Measurements from ENCODE around the gene MED19.

The MED19 gene

DNA sequence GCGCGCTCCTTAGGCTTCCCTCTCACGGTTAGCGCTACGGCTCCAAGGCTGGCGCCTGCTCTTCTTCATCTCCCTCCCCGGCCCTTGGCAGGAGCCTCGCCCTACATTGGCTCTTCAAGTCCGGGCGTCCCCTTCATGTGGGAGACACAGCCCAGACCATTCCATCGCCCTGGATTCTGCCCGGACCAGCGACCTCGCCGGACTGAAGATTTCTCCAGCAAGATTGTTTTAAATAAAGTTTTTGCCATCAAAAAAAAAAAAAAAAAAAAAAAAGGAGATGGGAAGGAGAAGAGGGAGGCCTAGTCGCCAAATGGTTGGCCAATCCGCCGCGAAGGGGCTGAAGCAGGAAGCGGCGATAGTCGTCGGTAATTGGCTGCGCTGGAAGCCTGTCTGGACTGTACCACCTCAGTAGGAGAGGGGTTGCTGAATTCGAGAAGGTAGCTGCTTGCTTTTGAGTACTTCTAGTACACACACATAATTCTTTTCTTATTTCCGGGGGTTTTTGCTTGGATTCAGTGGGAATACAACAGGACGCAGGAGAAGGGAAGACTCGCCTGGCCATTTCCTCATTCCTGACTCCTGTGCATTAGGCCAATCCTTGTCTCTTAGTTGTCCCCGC is 44.8 kb downstream of the MED19 start:
- TF ChIP-seq, protein P1, sequence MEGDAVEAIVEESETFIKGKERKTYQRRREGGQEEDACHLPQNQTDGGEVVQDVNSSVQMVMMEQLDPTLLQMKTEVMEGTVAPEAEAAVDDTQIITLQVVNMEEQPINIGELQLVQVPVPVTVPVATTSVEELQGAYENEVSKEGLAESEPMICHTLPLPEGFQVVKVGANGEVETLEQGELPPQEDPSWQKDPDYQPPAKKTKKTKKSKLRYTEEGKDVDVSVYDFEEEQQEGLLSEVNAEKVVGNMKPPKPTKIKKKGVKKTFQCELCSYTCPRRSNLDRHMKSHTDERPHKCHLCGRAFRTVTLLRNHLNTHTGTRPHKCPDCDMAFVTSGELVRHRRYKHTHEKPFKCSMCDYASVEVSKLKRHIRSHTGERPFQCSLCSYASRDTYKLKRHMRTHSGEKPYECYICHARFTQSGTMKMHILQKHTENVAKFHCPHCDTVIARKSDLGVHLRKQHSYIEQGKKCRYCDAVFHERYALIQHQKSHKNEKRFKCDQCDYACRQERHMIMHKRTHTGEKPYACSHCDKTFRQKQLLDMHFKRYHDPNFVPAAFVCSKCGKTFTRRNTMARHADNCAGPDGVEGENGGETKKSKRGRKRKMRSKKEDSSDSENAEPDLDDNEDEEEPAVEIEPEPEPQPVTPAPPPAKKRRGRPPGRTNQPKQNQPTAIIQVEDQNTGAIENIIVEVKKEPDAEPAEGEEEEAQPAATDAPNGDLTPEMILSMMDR (IDR thresholded peaks at IDR 0.05), result no peak
- Histone ChIP-seq H3K9me3 (no peaks in the 10 kb centered on the region), H3K4me3 (ENCODE audit: low read depth in 1 of 2, low read length in 1 of 2) (peak overlapping the region; percentile 67 to 99), H3K4me1 (ENCODE audit: control insufficient read depth in 1 of 2, insufficient read depth in 1 of 2, low read depth in 1 of 2, low read length in 1 of 2) (peaks cover 26 to 35% of the 10 kb centered on the region in 2 experiments), H3K27me3 (no peaks in the 10 kb centered on the region), H3K27ac (peak overlapping the region; percentile 99), H3K36me3 (peaks cover 9% of the 10 kb centered on the region)

DNA sequence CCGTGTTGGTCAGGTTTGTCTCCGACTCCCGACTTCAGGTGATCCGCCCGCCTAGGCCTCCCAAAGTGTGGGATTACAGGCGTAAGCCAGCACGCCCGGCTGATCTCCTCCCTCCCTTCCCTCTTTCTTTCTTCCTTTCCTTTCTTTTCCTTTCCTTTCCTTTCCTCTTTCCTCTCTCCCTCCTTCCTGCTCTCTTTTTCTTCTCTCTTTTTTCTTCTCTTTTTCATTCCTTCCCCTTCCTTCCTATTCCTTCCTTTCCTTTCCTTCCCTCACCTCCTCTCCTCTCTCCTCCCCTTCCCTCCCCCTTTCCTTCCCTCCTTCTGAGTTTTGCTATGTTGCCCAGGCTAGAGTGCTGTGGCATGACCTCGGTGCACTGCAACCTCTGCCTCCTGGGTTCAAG is 48.0 kb downstream of the MED19 start:
- Histone ChIP-seq H3K4me1 (ENCODE audit: control insufficient read depth in 1 of 2, insufficient read depth in 1 of 2, low read depth in 1 of 2, low read length in 1 of 2) (peaks cover 18 to 21% of the 10 kb centered on the region in 2 experiments), H3K27ac (no peak overlapping the region), H3K36me3 (peaks cover 36% of the 10 kb centered on the region), H3K9me3 (no peaks in the 10 kb centered on the region), H3K4me3 (ENCODE audit: low read depth in 1 of 2, low read length in 1 of 2) (no peak overlapping the region), H3K27me3 (no peaks in the 10 kb centered on the region)
- TF ChIP-seq, protein P1 (IDR thresholded peaks at IDR 0.05), result no peak

DNA sequence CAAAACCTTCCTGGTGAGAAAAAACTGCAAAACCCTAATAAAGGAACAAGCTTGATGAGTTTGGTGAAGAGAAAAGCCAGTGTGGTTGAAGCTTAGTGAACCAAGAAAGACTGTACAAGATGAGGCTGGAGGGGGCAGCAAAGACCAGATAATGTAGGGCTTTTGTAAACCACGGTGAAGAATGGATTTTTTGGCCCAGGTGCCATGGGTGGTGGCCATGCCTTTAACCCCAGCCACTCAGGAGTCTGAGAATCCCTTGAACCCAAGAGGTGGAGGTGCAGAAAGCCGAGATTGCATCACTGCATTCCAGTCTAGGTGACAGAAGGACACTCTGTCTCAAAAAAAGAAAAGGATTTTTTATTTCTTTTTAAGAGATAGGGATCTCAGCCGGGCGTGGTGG is 49.1 kb downstream of the MED19 start:
- TF ChIP-seq, protein P1 (IDR thresholded peaks at IDR 0.05), result no peak
- no peaks in the 10 kb centered on the region for H3K27me3 ChIP-seq
- H3K9me3 ChIP-seq, result no peaks in the 10 kb centered on the region
- no peak overlapping the region for H3K27ac ChIP-seq
- H3K36me3 ChIP-seq, result peaks cover 36% of the 10 kb centered on the region
- no peak overlapping the region for H3K4me3 ChIP-seq (ENCODE audit: low read depth in 1 of 2, low read length in 1 of 2)
- peaks cover 20 to 22% of the 10 kb centered on the region in 2 experiments for H3K4me1 ChIP-seq (ENCODE audit: control insufficient read depth in 1 of 2, insufficient read depth in 1 of 2, low read depth in 1 of 2, low read length in 1 of 2)

DNA sequence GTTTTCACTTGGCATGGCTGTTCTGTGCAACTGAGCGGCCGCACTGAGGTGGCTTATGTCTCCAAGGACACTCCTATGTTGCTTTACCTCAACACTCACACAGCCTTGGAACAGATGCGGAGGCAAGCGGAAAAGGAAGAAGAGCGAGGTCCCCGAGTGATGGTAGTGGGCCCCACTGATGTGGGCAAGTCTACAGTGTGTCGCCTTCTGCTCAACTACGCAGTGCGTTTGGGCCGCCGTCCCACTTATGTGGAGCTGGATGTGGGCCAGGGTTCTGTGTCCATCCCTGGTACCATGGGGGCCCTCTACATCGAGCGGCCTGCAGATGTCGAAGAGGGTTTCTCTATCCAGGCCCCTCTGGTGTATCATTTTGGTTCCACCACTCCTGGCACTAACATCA is 52.3 kb downstream of the MED19 start:
- Histone ChIP-seq H3K36me3 (peaks cover 36% of the 10 kb centered on the region), H3K4me3 (ENCODE audit: low read depth in 1 of 2, low read length in 1 of 2) (no peak overlapping the region), H3K9me3 (no peaks in the 10 kb centered on the region), H3K27me3 (no peaks in the 10 kb centered on the region), H3K27ac (no peak overlapping the region), H3K4me1 (ENCODE audit: control insufficient read depth in 1 of 2, insufficient read depth in 1 of 2, low read depth in 1 of 2, low read length in 1 of 2) (peaks cover 14 to 17% of the 10 kb centered on the region in 2 experiments)
- TF ChIP-seq, protein P1 (IDR thresholded peaks at IDR 0.05), result no peak

DNA sequence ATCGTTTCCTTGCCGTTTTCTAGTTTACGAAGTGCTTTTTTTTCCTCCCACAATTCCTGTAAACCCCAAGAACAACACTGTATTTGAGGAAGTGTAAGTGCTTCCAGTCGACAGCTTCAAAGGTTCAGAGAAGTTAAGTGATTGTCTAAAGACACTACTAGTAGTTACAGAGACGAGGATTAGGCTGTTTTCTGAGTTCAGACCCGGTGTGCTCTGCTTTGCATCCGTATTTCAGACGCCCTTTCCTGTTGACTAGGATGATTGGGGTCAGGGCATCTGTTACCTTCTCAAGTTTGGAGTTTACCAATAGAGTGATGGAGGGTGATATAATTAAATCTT is 54.0 kb downstream of the MED19 start:
- Histone ChIP-seq H3K36me3 (peaks cover 36% of the 10 kb centered on the region), H3K9me3 (no peaks in the 10 kb centered on the region), H3K4me1 (ENCODE audit: control insufficient read depth in 1 of 2, insufficient read depth in 1 of 2, low read depth in 1 of 2, low read length in 1 of 2) (peaks cover 18 to 26% of the 10 kb centered on the region in 2 experiments), H3K27me3 (no peaks in the 10 kb centered on the region), H3K4me3 (ENCODE audit: low read depth in 1 of 2, low read length in 1 of 2) (peak overlapping the region; percentile 79 to 88), H3K27ac (peak overlapping the region; percentile 84)
- TF ChIP-seq, protein P1 (IDR thresholded peaks at IDR 0.05), result no peak

Data from neutrophil (primary cell).